A673 (cell line): ENCODE results near the gene ATG16L2.

Experiments
- EZH2 ChIP-seq: fragments of 200-600 bp; sonication (generic); IDR thresholded peaks from 2 replicates; pipeline ENCODE4 v1.6.1; 2017; ENCODE audit warnings: borderline replicate concordance, low read depth, mild to moderate bottlenecking, mixed read lengths, antibody characterized with exemption, low read length; ENCODE audit not compliant: poor library complexity, severe bottlenecking
- TF ChIP-seq, protein P1 (sequence below): fragments of 300-800, 200-600 bp; sonication (generic); conservative IDR thresholded peaks from 2 replicates; pipeline ENCODE4 v1.5.1; 2017; ENCODE audit warnings: low read depth, mild to moderate bottlenecking, antibody characterized with exemption, low read length, moderate library complexity, mixed read lengths

DNA sequence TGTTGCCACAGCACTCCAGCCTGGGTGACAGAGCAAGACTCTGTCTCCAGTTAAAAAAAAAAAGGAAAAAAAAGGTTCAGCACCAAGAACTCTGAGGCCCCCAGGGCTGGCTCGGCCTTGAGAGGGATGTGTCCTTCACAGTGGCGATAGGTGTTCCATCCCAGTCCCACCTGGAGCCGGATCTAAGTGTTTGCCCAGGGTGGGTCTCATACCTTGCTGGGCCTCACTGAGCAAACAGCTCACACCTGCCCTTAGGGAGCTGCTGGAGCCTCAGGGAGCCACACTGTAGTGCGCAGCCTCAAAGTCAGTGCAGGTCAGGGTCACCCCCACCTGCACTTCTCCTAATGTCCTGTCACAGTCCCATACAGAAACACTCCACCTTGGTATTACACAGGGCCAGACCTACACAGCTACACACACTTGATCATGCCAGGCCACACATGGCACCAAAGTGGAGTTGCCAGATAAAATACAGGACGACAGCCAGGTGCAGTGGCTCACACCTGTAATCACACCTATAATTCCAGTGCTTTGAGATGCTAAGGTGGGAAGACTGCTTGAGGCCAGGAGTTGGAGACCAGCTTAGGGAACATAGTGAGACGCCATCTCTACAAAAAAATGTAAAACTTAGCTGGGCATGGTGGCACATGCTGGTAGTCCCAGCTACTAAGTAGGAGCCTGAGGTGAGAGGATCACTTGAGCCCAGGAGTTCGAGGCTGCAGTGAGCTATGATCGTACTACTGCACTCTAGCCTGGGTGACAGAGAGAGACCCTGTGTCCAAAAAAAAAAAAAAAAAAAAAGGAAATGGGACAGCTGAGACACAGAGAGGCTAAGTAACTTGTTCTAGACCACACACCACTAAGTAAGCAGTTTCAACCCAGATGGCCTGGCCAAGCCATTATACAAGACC is 27.7 kb upstream of the ATG16L2 start:
- TF ChIP-seq, protein P1, sequence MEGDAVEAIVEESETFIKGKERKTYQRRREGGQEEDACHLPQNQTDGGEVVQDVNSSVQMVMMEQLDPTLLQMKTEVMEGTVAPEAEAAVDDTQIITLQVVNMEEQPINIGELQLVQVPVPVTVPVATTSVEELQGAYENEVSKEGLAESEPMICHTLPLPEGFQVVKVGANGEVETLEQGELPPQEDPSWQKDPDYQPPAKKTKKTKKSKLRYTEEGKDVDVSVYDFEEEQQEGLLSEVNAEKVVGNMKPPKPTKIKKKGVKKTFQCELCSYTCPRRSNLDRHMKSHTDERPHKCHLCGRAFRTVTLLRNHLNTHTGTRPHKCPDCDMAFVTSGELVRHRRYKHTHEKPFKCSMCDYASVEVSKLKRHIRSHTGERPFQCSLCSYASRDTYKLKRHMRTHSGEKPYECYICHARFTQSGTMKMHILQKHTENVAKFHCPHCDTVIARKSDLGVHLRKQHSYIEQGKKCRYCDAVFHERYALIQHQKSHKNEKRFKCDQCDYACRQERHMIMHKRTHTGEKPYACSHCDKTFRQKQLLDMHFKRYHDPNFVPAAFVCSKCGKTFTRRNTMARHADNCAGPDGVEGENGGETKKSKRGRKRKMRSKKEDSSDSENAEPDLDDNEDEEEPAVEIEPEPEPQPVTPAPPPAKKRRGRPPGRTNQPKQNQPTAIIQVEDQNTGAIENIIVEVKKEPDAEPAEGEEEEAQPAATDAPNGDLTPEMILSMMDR = no peak
- no peak for TF ChIP-seq EZH2
